Measurements from ENCODE around the gene DRC7. TPM values are rescaled to one million over a fixed set of nuclear protein-coding genes. Genes with fewer than 3 reads are reported as not detected.
A peak's percentile ranks its signal among the peaks of the same experiment; 100 is the strongest.
"Not testable (repeated sequence)": the region's sequence is repeated elsewhere in the genome, so short reads cannot be mapped to it uniquely, and the experiment has no call there.

Gene DRC7
- total RNA-seq, 3 donors from 2014 or later, result 1.5 TPM; not detected in 2

GRCh38 chr16:57668630-57669475 lies 25.8 kb upstream of the DRC7 start:
- Histone ChIP-seq H3K4me3 (peak overlapping the region in 2 of 3 donors; percentile 2 to 33), H3K27me3 (no peaks in the 10 kb centered on the region), H3K36me3 (no peaks in the 10 kb centered on the region), H3K9me3 (no peaks in the 10 kb centered on the region), H3K4me1 (no peaks in the 10 kb centered on the region), H3K27ac (peak overlapping the region in 1 of 2 donors; percentile 52)
- DNase-seq (ENCODE audit: low spot score in 2 of 2), result no peak
- TF ChIP-seq POLR2A (IDR thresholded peaks at IDR 0.05), result no peak
- TF ChIP-seq CTCF (IDR thresholded peaks at IDR 0.05), result no peak
- TF ChIP-seq POLR2AphosphoS5 (IDR thresholded peaks at IDR 0.05), result no peak
- intact Hi-C loops (cut with DNase I; ENCODE audit: low total_unique reads), result no loop called here

GRCh38 chr16:57669476-57670162 lies 25.0 kb upstream of the DRC7 start:
- H3K4me1 ChIP-seq, result no peaks in the 10 kb centered on the region
- TF ChIP-seq POLR2A (IDR thresholded peaks at IDR 0.05), result no peak
- TF ChIP-seq CTCF (IDR thresholded peaks at IDR 0.05), result no peak
- TF ChIP-seq POLR2AphosphoS5 (IDR thresholded peaks at IDR 0.05), result no peak
- H3K27ac ChIP-seq, result no peak overlapping the region
- no peak overlapping the region for H3K4me3 ChIP-seq
- intact Hi-C loops (cut with DNase I; ENCODE audit: low total_unique reads), result no loop called here
- H3K36me3 ChIP-seq, result no peaks in the 10 kb centered on the region
- no peak for DNase-seq (ENCODE audit: low spot score in 2 of 2)
- no peaks in the 10 kb centered on the region for H3K9me3 ChIP-seq
- H3K27me3 ChIP-seq, result no peaks in the 10 kb centered on the region

- H3K9me3 ChIP-seq, result no peaks in the 10 kb centered on the region
- no peaks in the 10 kb centered on the region for H3K4me1 ChIP-seq
- no peaks in the 10 kb centered on the region for H3K36me3 ChIP-seq
- intact Hi-C loops (cut with DNase I; ENCODE audit: low total_unique reads), result no loop called here
- no peak for TF ChIP-seq CTCF (IDR thresholded peaks at IDR 0.05)
- no peak for TF ChIP-seq POLR2A (IDR thresholded peaks at IDR 0.05)
- no peak for TF ChIP-seq POLR2AphosphoS5 (IDR thresholded peaks at IDR 0.05)
- H3K27ac ChIP-seq, result no peak overlapping the region
- no peaks in the 10 kb centered on the region for H3K27me3 ChIP-seq
- no peak overlapping the region for H3K4me3 ChIP-seq
- DNase-seq (ENCODE audit: low spot score in 2 of 2), result no peak
Observed at GRCh38 chr16:57670196-57670595, 24.4 kb upstream of the DRC7 start.

- DNase-seq (ENCODE audit: low spot score in 2 of 2); H3K27ac ChIP-seq; H3K9me3 ChIP-seq; H3K4me3 ChIP-seq; H3K27me3 ChIP-seq; H3K4me1 ChIP-seq; intact Hi-C loops (cut with DNase I; ENCODE audit: low total_unique reads); H3K36me3 ChIP-seq: not testable (repeated sequence)
Observed at GRCh38 chr16:57671451-57671850, 23.2 kb upstream of the DRC7 start.

GRCh38 chr16:57672416-57672815 lies 22.2 kb upstream of the DRC7 start:
- intact Hi-C loops (cut with DNase I; ENCODE audit: low total_unique reads), result no loop called here
- TF ChIP-seq POLR2A (IDR thresholded peaks at IDR 0.05) (no peak), CTCF (IDR thresholded peaks at IDR 0.05) (no peak), POLR2AphosphoS5 (IDR thresholded peaks at IDR 0.05) (no peak)
- no peak overlapping the region for H3K4me3 ChIP-seq

More at GRCh38 chr16:57672416-57672815, 22.2 kb upstream of the DRC7 start:
- Histone ChIP-seq H3K9me3 (no peaks in the 10 kb centered on the region), H3K4me1 (no peaks in the 10 kb centered on the region), H3K27me3 (no peaks in the 10 kb centered on the region), H3K36me3 (no peaks in the 10 kb centered on the region), H3K27ac (no peak overlapping the region)
- DNase-seq (ENCODE audit: low spot score in 2 of 2), result no peak

Data from breast epithelium (tissue), 4 donors.